Raji (cell line): ENCODE measurements around the gene CNRIP1.

Experiments
- POLR2A ChIP-seq: IDR thresholded peaks from 2 replicates; pipeline ENCODE4 v1.6.1; 2011; ENCODE audit warnings: low read depth, low read length, control low read depth; ENCODE audit not compliant: insufficient read depth

The CNRIP1 gene

GRCh38 chr2:68287580-68288441 lies 31.9 kb downstream of the CNRIP1 start:
- TF ChIP-seq POLR2A: no peak

GRCh38 chr2:68284896-68285295 lies 34.9 kb downstream of the CNRIP1 start:
- no peak for TF ChIP-seq POLR2A

- no peak for TF ChIP-seq POLR2A
These were observed 36.3 kb downstream of the CNRIP1 start for GRCh38 chr2:68283419-68283812.

GRCh38 chr2:68282811-68283418 lies 36.8 kb downstream of the CNRIP1 start:
- no peak for TF ChIP-seq POLR2A

GRCh38 chr2:68280796-68281195 lies 39.0 kb downstream of the CNRIP1 start:
- TF ChIP-seq POLR2A: no peak

GRCh38 chr2:68280348-68280747 lies 39.4 kb downstream of the CNRIP1 start:
- no peak for TF ChIP-seq POLR2A

GRCh38 chr2:68279691-68280090 lies 40.1 kb downstream of the CNRIP1 start:
- no peak for TF ChIP-seq POLR2A

GRCh38 chr2:68278169-68278568 lies 41.6 kb downstream of the CNRIP1 start:
- TF ChIP-seq POLR2A: no peak

- TF ChIP-seq POLR2A: no peak
These were observed 45.7 kb downstream of the CNRIP1 start for GRCh38 chr2:68274022-68274421.

GRCh38 chr2:68272246-68272994 lies 47.3 kb downstream of the CNRIP1 start:
- TF ChIP-seq POLR2A: no peak

GRCh38 chr2:68266655-68267054 lies 53.1 kb downstream of the CNRIP1 start:
- no peak for TF ChIP-seq POLR2A

GRCh38 chr2:68263632-68264031 lies 56.1 kb downstream of the CNRIP1 start:
- TF ChIP-seq POLR2A: no peak

- TF ChIP-seq POLR2A: no peak
These were observed 60.9 kb downstream of the CNRIP1 start for GRCh38 chr2:68258851-68259250.

GRCh38 chr2:68256093-68256450 lies 63.7 kb downstream of the CNRIP1 start:
- no peak for TF ChIP-seq POLR2A

- no peak for TF ChIP-seq POLR2A
These were observed 66.3 kb downstream of the CNRIP1 start for GRCh38 chr2:68253219-68254068.
